Activated CD8-positive, alpha-beta T cell treated with anti-CD3 and anti-CD28 coated beads, Interleukin-2, amount 10 ng/mL, durations not matched to agents 7 days and 5 days (primary cell): ENCODE results near the gene NEAT1. TPM values are rescaled to one million over a fixed set of nuclear protein-coding genes. Genes with fewer than 3 reads are reported as not detected.

ENCODE experiments used
- ATAC-seq: fragments of 150-1000 bp; cut with Tn5 transposase; one replicate; pipeline ENCODE4 v1.10.0; 2021; ENCODE audit warnings: moderate library complexity
- CTCF ChIA-PET: fragments of 350-600 bp; sonication (Branson Sonifier 250); formaldehyde crosslinking; loops from one replicate; lab custom pipeline; 2021; ENCODE audit warnings: antibody characterized with exemption; lab: Charles Lee
- POLR2A ChIA-PET: fragments of 350-600 bp; sonication (Branson Sonifier 250); formaldehyde crosslinking; loops from one replicate; lab custom pipeline; 2021; ENCODE audit warnings: antibody characterized with exemption; lab: Charles Lee
- DNase-seq: peaks from one replicate; pipeline ENCODE4 v3.0.0-alpha.2; 2020
- H3K27ac Mint-ChIP-seq: one replicate; pipeline ENCODE4 v1.8.0; 2021; ENCODE audit warnings: mild to moderate bottlenecking, mixed read lengths
- H3K27me3 Mint-ChIP-seq: one replicate; pipeline ENCODE4 v1.8.0; 2021; ENCODE audit warnings: low read depth, mixed read lengths
- H3K36me3 Mint-ChIP-seq: one replicate; pipeline ENCODE4 v1.8.0; 2021; ENCODE audit warnings: low read depth, mixed read lengths
- H3K4me1 Mint-ChIP-seq: one replicate; pipeline ENCODE4 v1.8.0; 2021; ENCODE audit warnings: low read depth, mixed read lengths
- H3K4me3 Mint-ChIP-seq: one replicate; pipeline ENCODE4 v1.8.0; 2021; ENCODE audit warnings: mild to moderate bottlenecking, mixed read lengths
- H3K9me3 Mint-ChIP-seq: one replicate; pipeline ENCODE4 v1.8.0; 2022; ENCODE audit warnings: mixed read lengths; ENCODE audit not compliant: insufficient read depth
- total RNA-seq, 2 experiments: library from RNA; stranded (reverse); gene quantifications; one replicate each; pipeline ENCODE4 v1.2.3, GENCODE V29; 2021

Gene NEAT1
- total RNA-seq, 2 experiments from 2014 or later = 212 to 254 TPM

GRCh38 chr11:65431451-65432099, 9.0 kb downstream of the NEAT1 start:
- H3K36me3 Mint-ChIP-seq = peaks cover 68% of the 10 kb centered on the region
- peak; percentile 63 for DNase-seq
- no peak for ATAC-seq
- POLR2A ChIA-PET = interaction anchor here (0.6 to 2.0 kb wide), 4 partner anchors 8 to 13 kb away, joined by 3 to 24 read pairs (median 3); partner anchors contain the start of gene NEAT1
- H3K27ac Mint-ChIP-seq = peak overlapping the region; percentile 65
- H3K27me3 Mint-ChIP-seq = no peaks in the 10 kb centered on the region
- CTCF ChIA-PET = interaction anchor here (1.1 to 1.5 kb wide), 3 partner anchors 10 to 40 kb away, joined by 4 to 23 read pairs (median 6); no protein-coding TSS in a partner anchor
- H3K9me3 Mint-ChIP-seq = no peaks in the 10 kb centered on the region
- H3K4me1 Mint-ChIP-seq = peaks cover 90% of the 10 kb centered on the region
- peak overlapping the region; percentile 38 for H3K4me3 Mint-ChIP-seq

DNA sequence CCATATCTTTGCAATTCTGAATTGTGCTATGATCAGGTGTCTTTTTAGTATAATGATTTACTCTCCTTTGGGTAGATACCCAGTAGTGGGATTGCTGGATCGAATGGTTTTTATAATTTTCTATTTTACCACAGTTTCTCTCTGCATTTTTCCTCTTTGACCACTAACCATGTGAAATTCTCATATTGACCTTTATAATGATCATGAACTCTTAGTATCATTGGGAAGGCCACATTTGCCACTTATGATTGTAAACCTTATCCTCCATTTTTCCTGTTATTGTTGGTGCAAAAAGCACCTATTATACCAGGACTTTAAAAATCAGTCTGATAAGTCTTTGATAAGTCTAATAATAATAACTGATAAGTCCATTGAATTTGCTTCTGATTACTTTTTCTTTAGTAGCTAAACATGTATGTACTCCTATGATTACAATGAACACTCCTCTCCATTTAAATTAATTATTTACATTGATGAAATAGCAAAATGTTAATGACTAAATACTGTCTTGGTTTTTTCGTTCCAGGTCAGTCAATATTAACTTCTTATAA, 9.6 kb downstream of the NEAT1 start:
- H3K9me3 Mint-ChIP-seq = no peaks in the 10 kb centered on the region
- ChIA-PET CTCF (interaction anchor here (0.6 to 1.5 kb wide), 6 partner anchors 11 to 74 kb away, joined by 3 to 23 read pairs (median 4); no protein-coding TSS in a partner anchor), POLR2A (interaction anchor here (0.6 to 2.0 kb wide), 7 partner anchors 9 to 67 kb away, joined by 3 to 24 read pairs (median 3); partner anchors contain the start of genes MALAT1 and NEAT1)
- peak overlapping the region; percentile 65 for H3K27ac Mint-ChIP-seq
- ATAC-seq = no peak
- H3K4me3 Mint-ChIP-seq = peak overlapping the region; percentile 38
- H3K27me3 Mint-ChIP-seq = no peaks in the 10 kb centered on the region
- DNase-seq = no peak
- H3K4me1 Mint-ChIP-seq = peaks cover 86% of the 10 kb centered on the region
- peaks cover 63% of the 10 kb centered on the region for H3K36me3 Mint-ChIP-seq

DNA sequence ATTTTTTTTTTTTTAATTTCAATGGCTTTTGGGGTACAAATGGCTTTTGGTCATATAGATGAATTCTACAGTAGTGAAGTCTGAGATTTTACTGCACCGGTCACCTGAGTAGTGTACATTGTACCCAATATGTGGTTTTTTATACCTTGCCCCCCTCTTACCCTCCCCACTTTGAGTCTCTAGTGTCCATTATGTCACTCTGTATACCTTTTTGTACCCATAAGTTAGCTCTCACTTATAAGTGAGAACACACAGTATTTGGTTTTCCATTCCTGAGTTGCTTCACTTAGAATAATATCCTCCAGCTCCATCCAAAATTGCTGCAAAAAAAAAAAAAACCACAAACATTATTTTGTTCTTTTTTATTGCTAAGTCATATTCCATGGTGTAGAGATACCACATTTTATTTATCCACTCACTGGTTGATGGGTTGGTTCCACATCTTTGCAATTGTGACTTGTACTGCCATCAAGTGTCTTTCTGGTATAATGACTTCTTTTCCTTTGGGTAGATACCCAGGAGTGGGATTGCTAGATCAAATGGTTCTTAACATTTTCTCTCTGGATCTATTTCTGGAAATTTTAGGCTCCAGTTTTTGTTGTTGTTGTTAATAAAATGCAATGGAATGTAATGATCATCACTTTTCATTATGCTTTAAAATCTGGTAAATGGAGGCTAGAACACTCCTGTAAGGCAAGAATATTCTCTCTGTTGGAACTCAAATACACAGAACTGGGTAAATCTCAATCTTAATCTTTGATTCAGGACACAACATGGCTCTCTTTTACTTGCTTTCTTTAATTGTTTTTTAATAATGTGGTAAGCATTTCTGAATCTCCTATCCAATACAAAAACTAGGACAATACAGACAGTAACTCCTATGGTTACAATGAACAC, 10.3 kb downstream of the NEAT1 start:
- peaks cover 60% of the 10 kb centered on the region for H3K36me3 Mint-ChIP-seq
- no peaks in the 10 kb centered on the region for H3K9me3 Mint-ChIP-seq
- no peaks in the 10 kb centered on the region for H3K27me3 Mint-ChIP-seq
- ATAC-seq (no peak), DNase-seq (no peak)
- H3K4me1 Mint-ChIP-seq = peaks cover 82% of the 10 kb centered on the region
- peak overlapping the region; percentile 50 for H3K27ac Mint-ChIP-seq
- ChIA-PET CTCF (interaction anchor here (0.6 to 1.5 kb wide), 7 partner anchors 12 to 75 kb away, joined by 3 to 23 read pairs (median 4); no protein-coding TSS in a partner anchor), POLR2A (interaction anchor here (0.7 to 2.0 kb wide), 7 partner anchors 9 to 66 kb away, joined by 3 to 24 read pairs (median 3); partner anchors contain the start of genes MALAT1 and NEAT1)
- H3K4me3 Mint-ChIP-seq = no peak overlapping the region

DNA sequence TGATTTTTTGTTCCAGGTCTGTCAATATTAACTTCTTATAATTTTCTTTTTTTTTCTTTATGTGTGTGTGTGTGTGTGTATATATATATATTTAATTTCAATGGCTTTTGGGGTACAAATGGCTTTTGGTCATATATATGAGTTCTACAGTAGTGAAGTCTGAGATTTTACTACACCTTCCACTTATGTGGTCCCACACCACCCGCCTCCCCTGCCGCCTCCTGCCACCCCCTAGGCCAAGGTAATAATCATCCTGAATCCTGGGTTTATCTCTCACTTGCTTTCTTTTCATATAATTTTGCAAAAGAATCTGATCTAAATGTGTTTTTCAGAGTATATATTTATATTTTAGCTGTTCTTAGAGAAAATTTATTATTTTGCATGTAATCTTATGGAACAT, 11.1 kb downstream of the NEAT1 start:
- peaks cover 80% of the 10 kb centered on the region for H3K4me1 Mint-ChIP-seq
- no peaks in the 10 kb centered on the region for H3K9me3 Mint-ChIP-seq
- ATAC-seq (no peak), DNase-seq (no peak)
- ChIA-PET POLR2A (interaction anchor here (0.7 kb wide), 1 partner anchor 11 kb away, joined by 3 read pairs; the partner anchor contains the start of gene NEAT1), CTCF (interaction anchor here (1.0 to 1.3 kb wide), 2 partner anchors 16 to 17 kb away, joined by 3 to 16 read pairs; no protein-coding TSS in a partner anchor)
- no peak overlapping the region for H3K27ac Mint-ChIP-seq
- H3K36me3 Mint-ChIP-seq = peaks cover 59% of the 10 kb centered on the region
- no peak overlapping the region for H3K4me3 Mint-ChIP-seq
- H3K27me3 Mint-ChIP-seq = no peaks in the 10 kb centered on the region

- Mint-ChIP-seq H3K9me3 (no peaks in the 10 kb centered on the region), H3K36me3 (peaks cover 61% of the 10 kb centered on the region), H3K4me1 (peaks cover 81% of the 10 kb centered on the region), H3K27ac (peak overlapping the region; percentile 26), H3K4me3 (no peak overlapping the region), H3K27me3 (no peaks in the 10 kb centered on the region)
- POLR2A ChIA-PET = interaction anchor here (0.7 kb wide), 1 partner anchor 11 kb away, joined by 3 read pairs; the partner anchor contains the start of gene NEAT1
- CTCF ChIA-PET = interaction anchor here (1.0 to 1.3 kb wide), 2 partner anchors 16 to 18 kb away, joined by 3 to 16 read pairs; no protein-coding TSS in a partner anchor
- DNase-seq = no peak
- no peak for ATAC-seq
These were observed 11.6 kb downstream of the NEAT1 start for GRCh38 chr11:65434057-65434666.

DNA sequence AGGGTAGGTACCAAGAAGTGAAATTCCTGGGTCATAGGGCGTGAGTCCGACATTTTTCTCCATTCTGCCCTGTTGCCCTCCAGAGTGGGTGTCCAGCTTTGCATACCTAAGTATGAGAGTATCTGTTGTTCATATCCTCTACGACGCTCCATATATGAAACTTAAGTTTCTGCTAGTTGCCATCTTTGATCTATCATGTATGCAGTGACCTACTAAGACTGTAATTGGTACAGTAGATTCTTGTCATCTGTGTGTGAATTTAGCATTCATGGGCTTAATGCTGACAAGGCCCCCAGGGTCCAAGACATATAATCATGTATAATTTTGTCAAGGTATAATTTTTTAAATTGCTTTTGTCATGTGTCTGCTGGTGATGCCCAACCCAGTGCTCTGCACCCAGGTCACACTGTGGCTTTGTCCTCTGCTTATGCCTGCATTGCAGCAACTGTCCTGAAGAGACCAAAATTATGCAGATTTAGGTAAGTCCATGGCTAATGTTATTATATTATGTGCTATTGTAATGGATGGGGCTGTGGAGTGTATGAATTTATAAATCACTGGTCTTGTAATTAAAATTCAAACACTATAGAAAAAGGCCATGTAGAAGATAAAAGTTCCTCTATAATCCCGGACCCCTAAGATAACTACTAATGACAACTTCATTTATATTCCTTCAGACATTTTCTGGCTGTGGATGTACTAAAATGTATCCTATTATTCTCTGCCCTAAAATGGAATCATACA, 12.2 kb downstream of the NEAT1 start:
- Mint-ChIP-seq H3K4me3 (no peak overlapping the region), H3K27ac (peak overlapping the region; percentile 26), H3K27me3 (no peaks in the 10 kb centered on the region), H3K9me3 (no peaks in the 10 kb centered on the region), H3K36me3 (peaks cover 65% of the 10 kb centered on the region), H3K4me1 (peaks cover 80% of the 10 kb centered on the region)
- ATAC-seq (no peak), DNase-seq (no peak)
- ChIA-PET POLR2A (interaction anchor here (2.3 to 3.7 kb wide), 2 partner anchors 9 to 11 kb away, joined by 11 to 15 read pairs; partner anchors contain the start of gene NEAT1), CTCF (interaction anchor here (1.3 to 3.2 kb wide), 2 partner anchors 18 to 19 kb away, joined by 16 to 17 read pairs; no protein-coding TSS in a partner anchor)

DNA sequence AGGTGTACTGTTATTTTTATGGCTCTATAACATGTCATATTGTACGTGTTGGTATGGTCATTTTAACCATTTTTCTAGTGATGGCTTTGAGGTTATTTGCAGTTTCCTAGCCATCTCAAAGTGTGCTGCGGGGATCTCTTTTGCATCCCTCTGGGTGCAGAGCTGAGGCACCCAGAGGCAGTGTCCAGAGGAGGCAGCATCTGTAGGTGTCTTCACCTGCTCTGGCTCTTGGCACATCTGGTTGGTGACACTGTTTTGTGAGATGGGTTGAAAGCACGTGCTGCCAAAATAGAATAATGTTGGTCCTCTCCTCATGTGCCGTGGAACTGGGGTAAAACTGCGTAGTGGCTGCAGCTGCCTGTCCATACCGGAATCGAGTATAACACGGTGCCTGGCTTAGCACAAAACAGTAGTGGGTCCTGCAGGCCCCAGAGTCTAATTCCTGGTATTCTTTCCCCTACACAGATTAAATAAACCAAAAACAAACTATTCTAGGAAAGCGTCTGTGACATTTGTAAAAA, 12.9 kb downstream of the NEAT1 start:
- POLR2A ChIA-PET = interaction anchor here (1.0 to 3.7 kb wide), 3 partner anchors 9 to 37 kb away, joined by 3 to 15 read pairs (median 11); partner anchors contain the start of gene NEAT1
- ATAC-seq (no peak), DNase-seq (no peak)
- H3K36me3 Mint-ChIP-seq = peaks cover 65% of the 10 kb centered on the region
- H3K27ac Mint-ChIP-seq = peak overlapping the region; percentile 27
- H3K4me1 Mint-ChIP-seq = peaks cover 79% of the 10 kb centered on the region
- no peaks in the 10 kb centered on the region for H3K27me3 Mint-ChIP-seq
- no peak overlapping the region for H3K4me3 Mint-ChIP-seq
- H3K9me3 Mint-ChIP-seq = no peaks in the 10 kb centered on the region
- CTCF ChIA-PET = interaction anchor here (3.2 kb wide), 1 partner anchor 19 kb away, joined by 17 read pairs; no protein-coding TSS in a partner anchor

DNA sequence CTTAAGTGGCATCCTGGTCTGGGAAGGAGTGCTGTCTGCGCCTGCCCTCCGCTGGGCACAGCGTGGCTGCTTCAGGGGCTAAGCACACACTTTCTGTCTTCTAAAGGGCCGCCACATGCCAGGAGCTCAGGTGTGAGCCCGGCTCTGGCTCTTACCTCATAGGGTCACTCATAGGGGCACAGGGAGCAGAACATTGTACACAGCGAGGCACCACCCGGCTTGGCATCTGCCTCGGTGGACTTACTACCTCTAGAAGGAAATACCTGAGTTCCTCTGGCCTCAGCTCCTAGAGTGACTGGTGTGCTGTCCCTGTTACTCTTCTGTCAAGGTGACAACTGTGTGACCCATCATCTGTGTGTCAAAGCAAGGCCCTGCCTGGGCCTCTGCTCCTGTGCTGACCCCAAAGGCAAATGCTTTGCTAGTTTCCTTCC, 13.4 kb downstream of the NEAT1 start:
- ChIA-PET POLR2A (interaction anchor here (1.0 to 3.7 kb wide), 4 partner anchors 10 to 61 kb away, joined by 3 to 15 read pairs (median 10); partner anchors contain the start of gene NEAT1), CTCF (interaction anchor here (3.2 kb wide), 1 partner anchor 19 kb away, joined by 17 read pairs; no protein-coding TSS in a partner anchor)
- no peak for DNase-seq

DNA sequence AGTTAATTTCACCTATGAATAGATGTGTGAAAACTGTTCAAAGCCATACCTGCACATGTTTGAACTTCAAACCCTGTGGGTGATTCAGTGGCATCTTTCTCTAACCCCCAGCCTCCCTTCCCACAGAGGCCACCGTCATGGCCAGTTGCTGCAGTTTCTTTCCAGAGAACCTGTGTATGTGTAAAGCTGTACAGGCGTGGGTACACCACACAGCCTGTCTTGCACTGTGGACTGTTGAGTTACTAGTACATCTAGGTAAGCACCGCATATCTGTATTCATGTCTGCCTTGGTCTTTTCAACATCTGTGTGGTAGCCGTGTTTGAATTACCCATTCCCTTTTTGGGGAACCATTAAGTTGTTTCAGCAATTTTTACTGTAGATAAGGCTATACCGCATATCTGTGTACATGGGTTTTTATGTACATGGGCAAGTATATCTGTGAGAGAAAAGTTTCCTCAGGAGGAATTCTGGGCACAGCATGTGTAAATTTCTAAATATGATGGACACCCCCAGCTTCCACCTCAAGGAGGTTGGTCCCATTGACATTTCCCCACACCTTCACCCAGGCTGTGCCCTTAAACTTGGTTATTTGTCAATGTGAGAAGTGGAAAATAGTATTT, 13.9 kb downstream of the NEAT1 start:
- CTCF ChIA-PET = interaction anchor here (1.0 to 3.2 kb wide), 3 partner anchors 20 to 106 kb away, joined by 3 to 17 read pairs (median 4); no protein-coding TSS in a partner anchor
- H3K27me3 Mint-ChIP-seq = no peaks in the 10 kb centered on the region
- POLR2A ChIA-PET = interaction anchor here (1.0 to 3.7 kb wide), 7 partner anchors 10 to 64 kb away, joined by 3 to 15 read pairs (median 5); partner anchors contain the start of gene NEAT1
- H3K4me1 Mint-ChIP-seq = peaks cover 77% of the 10 kb centered on the region
- peak overlapping the region; percentile 37 for H3K27ac Mint-ChIP-seq
- no peak for DNase-seq
- ATAC-seq = no peak
- H3K36me3 Mint-ChIP-seq = peaks cover 63% of the 10 kb centered on the region
- H3K9me3 Mint-ChIP-seq = no peaks in the 10 kb centered on the region
- no peak overlapping the region for H3K4me3 Mint-ChIP-seq

More for the DNA sequence above, 13.4 kb downstream of the NEAT1 start:
- H3K27me3 Mint-ChIP-seq = no peaks in the 10 kb centered on the region
- ATAC-seq = no peak
- H3K4me3 Mint-ChIP-seq = no peak overlapping the region
- H3K4me1 Mint-ChIP-seq = peaks cover 77% of the 10 kb centered on the region
- no peaks in the 10 kb centered on the region for H3K9me3 Mint-ChIP-seq
- H3K27ac Mint-ChIP-seq = peak overlapping the region; percentile 27
- peaks cover 65% of the 10 kb centered on the region for H3K36me3 Mint-ChIP-seq
